ENCODE data around the gene DMRT1.
"Not testable (repeated sequence)": the region's sequence is repeated elsewhere in the genome, so short reads cannot be mapped to it uniquely, and the experiment has no call there.

Gene DMRT1

DNA sequence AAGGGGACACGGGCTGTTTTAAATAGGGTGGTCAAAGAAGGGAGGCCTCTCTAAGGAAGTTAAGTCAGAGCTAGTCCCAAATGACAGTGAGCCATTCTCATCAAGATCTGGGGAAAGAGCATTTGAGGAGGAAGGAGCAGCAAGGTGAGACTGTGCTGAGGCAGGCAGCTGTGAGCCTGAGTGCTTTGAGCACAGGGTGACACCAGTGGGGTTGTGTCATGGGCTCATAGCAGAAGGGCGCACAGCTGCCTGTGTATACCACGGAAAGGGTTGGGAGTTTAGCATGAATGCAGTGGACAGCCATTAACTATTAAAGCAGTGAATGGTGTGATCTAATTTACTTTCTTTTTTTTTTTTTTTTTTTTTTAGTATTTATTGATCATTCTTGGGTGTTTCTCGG lies 19.2 kb downstream of the DMRT1 start:
- DNase-seq (ENCODE audit: low spot score): no peak

DNA sequence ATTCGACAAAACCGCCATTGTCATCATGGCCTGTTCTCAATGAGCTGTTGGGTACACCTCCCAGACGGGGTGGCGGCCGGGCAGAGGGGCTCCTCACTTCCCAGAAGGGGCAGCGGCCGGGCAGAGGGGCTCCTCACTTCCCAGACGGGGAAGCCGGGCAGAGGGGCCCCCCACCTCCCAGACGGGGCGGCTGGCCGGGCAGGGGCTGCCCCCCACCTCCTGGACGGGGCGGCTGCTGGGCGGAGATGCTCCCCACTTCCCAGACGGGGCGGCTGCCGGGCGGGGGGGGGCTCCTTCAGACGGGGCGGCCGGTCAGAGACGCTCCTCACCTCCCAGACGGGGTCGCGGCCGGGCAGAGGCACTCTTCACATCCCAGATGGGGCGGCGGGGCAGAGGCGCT lies 20.0 kb downstream of the DMRT1 start:
- not testable (repeated sequence) for DNase-seq (ENCODE audit: low spot score)

DNA sequence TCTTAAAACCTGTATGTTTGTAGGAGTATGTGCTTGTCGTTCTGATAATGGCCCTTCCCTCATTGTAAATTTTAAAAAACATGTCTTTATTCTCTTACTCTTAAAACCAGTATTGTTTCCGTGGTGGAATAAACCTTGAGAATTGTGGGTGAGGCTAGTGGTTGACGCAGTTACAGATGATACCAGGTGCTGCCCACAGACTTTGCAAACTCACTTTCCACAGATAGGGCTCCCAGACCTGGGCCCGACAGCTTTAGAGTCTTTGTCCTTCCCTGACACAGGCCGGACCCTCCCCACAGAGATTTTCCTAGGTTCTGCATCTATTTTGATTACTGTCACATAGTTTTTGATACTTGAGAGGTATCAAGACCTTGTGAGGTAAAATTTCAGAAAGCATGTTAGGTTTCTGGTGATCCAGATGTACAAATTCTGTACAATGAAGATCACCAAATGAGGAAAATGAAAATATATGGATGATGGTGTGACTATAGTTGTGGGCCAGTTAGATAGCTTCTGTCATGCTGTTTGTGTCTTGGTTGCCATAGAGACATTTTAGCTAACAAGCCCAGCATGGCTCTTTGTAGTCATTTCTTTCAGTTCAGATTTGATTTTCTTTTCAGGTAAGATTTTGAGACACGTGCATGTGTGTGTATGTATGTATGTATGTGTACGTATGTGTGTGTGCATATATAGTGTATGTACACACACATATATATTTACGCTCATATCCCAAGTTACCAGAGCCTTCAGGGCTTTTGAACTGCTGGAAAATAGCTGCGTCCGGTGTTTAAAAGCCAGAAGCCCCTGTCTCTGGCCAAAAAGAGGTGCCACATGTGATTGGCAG lies 33.8 kb downstream of the DMRT1 start:
- no peak for DNase-seq (ENCODE audit: low spot score)

DNA sequence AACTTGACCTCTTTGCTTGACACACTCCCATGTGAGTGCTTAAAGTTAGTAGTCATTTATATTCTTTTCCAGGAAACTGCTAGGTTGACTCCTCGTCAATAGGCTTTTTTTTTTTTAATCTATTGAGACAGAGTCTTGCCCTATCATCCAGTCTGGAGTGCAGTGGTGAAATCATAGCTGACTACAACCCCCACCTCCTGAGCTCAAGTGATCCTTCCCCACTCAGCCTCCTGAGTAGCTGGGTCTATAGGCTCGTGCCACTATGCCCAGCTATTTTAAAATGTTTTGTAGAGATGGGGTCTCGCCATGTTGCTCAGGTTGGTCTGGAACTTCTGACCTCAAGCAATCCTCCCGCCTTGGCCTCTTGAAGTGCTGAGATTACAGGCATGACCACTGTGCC lies 34.9 kb downstream of the DMRT1 start:
- DNase-seq (ENCODE audit: low spot score): no peak

DNA sequence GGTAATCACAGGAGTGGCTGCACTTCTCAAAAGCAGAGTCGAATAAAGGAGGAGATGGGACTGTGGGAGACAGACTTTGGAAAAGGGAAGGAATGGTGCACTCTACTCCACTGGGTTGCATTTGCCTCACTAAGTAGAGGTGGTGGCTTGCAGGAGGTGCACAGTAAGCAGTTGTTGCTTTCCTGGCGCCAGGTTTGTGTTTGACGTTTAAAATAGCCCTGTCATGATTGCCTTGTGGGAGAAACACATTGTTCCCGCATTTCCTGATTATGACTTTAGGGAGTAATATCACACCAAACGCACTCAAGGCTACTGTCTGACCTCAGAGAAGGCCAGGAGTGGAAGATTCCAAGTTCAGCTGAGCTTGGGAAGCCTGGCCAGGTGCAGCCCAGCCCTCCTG lies 36.7 kb downstream of the DMRT1 start:
- no peak for DNase-seq (ENCODE audit: low spot score)

DNA sequence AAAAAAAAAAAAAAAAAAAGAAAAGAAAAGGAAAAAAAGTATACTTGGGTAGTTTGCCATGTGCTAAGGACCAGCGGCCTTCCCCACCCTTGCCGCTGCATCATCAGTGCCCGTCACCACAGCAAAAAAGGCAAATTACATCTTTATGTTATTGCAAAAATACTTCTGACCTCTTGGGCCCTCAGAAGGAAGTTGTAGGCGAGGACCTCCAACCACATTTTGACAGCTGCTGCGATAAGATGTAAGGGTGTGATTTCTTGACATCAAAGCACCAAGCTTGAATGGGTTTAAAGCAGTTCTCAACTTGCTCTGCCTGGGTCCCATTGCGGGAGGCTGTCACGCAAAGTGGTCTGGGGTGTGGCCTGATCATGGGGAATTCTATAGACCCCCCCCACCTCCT lies 39.2 kb downstream of the DMRT1 start:
- DNase-seq (ENCODE audit: low spot score): no peak

DNA sequence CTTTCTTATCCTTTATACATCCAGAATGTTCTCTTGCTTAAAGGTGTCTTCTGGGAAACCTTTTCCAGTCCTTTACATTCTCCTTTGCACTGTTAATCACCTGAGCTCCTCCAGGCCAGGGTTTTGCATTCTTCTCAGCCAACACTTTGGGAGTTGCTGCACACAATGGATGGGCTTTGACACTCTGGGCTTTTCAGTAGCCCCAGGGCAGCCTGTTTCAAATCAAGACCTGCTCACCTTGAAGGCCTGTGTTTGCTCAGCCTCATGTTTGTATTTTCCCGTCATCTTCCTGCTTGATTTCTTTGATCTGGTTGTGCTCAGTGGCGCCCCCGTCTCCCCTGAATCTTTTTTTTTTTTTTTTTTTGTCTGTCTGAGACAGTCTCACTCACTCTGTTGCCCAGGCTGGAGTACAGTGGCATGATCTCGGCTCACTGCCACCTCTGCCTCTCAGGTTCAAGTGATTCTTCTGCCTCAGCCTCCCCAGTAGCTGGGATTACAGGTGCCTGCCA lies 41.0 kb downstream of the DMRT1 start:
- DNase-seq (ENCODE audit: low spot score): peak; percentile 17

DNA sequence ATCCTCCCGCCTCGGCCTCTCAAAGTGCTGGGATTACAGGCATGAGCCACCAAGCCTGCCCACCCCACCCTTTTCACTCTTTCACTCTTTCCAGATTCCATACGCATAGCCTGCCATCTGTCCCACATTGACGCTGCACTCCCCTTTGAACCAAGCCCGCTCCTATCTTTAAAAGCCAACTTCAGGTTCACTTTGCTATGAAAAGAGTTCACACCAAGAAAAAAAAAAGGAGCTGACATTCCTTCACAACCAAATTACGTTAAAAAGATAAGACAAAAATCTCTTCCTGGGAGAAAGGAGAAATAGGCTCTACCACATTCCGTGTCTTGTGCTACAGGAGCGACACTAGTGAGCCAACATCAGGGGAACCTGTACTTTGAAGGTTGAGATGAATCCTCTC lies 41.5 kb downstream of the DMRT1 start:
- DNase-seq (ENCODE audit: low spot score): no peak

DNA sequence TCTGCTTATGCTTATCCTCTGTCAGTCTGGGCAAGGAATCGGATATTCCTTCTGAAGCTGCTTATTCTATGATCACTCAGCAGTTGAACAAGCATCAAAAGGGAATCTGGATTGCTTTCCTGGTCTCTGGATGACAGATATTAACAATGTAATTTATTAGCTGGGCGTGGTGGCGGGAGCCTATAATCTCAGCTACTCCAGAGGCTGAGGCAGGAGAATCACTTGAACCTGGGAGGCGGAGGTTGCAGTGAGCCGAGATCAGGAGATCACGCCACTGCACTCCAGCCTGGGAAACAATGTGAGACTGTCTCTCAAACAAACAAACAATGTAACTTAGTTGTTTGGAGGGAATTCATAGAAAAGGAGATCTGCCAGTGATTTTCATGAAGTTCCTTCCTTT lies 45.4 kb downstream of the DMRT1 start:
- DNase-seq (ENCODE audit: low spot score): no peak

DNA sequence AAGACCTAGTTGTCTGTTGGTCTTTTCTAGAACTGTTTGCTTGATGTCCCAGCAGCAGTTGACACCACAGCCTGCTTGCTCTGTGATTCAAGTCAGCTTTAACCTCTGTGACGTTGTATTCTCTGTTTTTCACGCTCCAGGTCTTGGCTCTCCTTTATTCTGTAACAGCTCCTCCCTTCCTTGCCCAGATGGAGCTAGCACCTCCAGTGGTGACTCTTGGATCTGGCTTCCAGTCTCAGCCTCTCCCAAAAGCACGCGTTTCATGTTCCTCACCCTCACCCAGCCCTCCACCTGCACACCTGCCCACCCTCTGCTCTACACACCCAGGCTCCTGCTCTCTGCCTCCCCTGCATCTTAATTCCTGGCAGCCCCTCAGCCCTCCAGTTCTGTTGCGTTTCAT lies 50.6 kb downstream of the DMRT1 start:
- DNase-seq (ENCODE audit: low spot score): no peak

DNA sequence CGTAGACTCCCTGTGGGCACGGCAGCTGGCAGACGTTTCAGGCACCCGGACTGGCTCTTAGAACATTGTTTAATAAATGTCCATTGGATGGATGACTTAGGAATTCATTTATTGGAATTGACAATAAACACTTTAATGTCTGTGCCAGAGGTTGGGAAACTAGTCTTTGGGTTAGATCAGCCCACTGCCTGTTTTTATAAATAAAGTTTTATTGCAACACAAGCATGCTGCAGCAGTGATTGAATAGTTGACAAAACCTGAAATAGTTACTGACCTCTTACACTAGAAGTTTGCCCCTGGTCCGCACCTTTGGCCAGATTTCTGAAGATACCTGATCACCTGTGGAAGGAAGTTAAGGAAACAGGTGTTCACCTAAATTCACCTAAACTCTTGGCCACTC lies 51.6 kb downstream of the DMRT1 start:
- DNase-seq (ENCODE audit: low spot score): no peak

DNA sequence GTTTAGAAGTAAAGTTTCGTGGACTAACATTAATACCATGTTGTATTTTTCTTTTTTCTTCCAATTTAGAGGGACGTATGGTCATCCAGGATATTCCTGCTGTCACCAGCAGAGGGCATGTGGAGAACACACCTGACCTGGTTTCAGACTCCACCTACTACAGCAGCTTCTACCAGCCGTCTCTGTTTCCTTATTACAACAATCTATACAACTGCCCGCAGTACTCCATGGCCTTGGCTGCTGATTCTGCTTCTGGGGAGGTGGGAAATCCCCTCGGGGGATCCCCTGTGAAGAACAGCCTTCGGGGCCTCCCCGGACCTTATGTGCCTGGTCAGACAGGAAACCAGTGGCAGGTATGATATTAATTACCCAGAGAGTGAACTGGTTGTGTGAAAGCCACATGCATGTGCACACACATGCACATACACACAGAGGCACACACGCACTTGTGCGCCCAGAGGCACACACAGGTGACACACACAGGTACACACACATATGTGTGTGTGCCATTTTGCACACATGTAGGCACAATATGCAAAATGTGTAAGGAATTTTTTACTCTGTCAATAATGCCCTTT lies 52.4 kb downstream of the DMRT1 start:
- DNase-seq (ENCODE audit: low spot score): peak; percentile 85

DNA sequence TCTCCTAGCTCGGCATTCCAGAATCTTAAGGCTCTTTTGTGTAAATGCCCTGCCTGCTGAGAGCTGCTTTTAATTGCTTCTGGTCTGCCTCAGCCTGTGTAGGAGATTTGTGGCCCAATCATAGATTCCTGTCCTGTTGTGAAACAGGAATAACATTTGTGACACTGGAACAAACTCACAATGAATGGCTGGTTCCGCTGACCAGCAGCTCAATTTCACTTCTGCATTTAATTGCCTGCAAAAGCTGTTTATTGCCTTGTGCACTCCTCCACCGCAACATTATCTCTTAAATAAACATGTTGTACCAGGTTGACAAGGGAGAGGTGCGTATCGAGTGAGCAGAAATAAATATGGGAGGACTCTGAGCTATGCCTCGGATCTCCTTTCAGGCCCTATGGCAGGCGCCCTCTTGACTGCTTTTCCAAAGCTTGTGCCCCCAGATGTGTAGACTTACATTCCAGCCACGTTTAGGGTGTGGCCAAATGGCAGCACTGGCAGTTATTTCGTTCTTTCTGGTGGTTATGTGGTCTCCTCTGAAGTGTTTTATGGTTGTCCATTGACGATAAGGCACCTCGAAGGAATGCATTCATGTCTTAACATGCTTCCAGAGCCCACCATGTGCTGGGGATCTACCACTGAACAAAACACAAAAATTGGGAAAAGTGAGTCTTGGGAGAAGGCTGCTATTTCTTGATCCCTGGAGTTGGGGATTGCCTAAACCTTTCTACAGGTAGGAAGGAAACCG lies 58.1 kb downstream of the DMRT1 start:
- DNase-seq (ENCODE audit: low spot score): peak; percentile 45

DNA sequence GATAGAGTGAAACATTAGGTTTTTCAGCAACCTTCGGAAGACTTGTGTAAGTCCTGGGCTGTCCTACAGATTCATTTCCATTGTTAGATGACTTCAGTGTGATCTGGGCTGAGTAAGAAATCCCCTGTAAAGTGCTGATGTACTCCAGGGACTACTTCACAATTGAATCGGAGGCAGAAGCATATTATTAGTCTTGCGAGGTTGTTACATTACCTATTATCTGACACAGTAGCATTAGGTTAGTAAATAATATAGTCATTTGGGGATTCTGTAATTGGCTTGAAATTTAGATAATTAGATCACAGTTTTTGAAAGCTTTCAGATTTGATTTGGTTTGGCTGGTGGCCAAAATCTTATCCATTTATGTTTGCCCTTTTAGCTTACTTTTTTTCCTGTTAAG lies 62.4 kb downstream of the DMRT1 start:
- DNase-seq (ENCODE audit: low spot score): no peak

DNA sequence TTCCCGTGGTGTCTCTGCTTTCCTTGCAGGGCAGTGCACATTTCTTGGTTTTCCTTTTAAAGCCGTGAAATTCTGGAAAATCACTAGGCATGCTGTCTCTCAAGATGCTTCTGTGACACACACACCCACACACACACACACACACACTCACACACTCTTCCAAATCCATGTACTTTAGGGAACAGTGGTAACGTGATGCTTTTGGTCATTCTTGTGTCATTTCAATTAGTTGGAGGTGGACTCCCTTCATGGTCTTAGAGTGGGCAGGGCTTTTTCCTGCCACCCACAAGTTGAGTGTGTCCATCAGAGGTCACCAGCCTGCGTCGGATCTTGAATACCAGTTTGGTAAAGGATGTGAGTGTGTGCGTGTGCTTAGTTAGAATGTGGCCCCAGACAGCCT lies 64.4 kb downstream of the DMRT1 start:
- no peak for DNase-seq (ENCODE audit: low spot score)

DNA sequence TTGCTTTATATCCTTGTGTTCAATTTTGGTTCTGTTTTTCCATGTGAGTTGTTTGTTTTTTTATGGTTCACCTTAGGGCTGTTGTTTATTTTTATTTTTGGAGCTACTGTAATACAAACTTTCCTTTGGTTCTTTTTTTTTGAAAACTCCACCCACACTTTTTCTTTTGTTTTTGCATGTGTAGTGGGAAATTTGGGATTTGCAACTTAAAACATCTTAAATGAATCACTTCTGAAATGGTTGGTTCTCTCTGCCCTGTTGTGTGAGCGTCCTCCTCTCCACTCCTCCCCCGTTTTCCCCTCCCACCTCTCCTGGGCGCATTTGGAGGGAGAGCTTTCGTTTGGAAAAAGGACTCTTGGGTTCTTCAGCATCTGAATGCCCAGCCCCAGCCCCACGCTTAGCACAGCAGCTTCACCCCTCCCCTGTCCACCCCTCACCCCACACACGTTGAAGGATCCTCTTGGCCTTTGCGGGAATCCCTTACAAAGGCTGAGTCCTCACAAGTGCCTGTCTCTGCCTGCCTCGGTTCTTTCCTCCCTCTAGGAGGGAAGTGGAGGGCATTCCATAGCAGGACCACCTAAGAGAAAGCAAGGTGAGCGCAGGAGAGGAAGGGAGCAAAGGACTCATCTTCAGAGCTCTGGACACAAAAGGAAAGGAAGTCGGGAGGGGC lies 67.2 kb downstream of the DMRT1 start:
- no peak for DNase-seq (ENCODE audit: low spot score)

DNA sequence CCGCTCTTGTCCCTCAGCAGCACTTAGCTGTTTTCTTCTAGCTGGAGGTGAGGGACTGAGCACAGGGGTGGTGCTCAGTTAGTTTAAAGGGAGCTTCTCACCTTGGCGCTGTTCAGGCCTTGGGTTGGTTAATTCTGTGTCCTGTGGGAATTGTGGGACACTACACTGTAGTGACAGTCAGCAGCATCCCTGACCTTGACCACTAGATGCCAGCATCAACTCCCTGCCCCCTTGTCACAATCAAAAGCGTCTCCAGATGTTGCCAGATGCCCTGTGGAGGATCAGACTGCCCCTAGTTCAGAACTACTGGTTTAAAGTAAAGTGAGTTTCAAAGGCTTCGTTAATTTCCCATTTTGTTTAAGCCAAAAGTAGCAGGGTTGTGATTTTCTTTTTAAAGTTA lies 69.5 kb downstream of the DMRT1 start:
- peak; percentile 23 for DNase-seq (ENCODE audit: low spot score)

DNA sequence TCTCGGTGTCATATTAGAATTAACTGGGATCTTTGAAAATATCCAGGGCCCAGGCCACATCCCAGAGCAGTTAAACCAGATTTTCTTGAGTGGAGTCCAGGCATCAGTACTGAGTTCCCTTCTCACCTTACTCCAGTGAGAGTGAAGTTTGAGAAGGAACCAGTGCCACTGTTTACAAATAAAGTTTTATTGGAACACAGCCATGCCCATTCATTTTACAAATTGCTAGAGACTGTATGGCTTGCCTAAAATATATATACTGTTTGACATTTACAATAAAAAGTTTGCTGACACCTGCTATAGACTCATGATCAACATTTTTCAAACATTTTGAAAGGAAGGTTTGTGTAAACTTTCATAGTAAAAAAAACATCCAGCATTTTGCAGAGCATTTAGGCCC lies 71.3 kb downstream of the DMRT1 start:
- no peak for DNase-seq (ENCODE audit: low spot score)

DNA sequence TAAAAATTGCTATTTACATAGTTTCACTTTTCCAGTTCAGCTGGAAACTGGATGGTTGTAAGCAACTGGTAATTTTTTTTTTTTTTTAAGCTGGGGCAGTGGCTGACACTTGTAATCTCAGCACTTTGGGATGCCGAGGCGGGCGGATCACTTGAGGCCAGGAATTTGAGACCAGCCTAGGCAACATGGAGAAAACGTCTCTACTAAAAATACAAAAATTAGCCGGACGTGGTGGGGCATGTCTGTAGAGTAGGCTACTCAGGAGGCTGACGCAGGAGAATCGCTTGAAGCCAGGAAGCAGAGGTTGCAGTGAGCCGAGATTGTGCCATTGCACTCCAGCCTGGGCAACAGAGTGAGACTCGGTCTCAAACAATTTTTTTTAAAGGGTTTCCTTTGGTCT lies 72.0 kb downstream of the DMRT1 start:
- DNase-seq (ENCODE audit: low spot score): not testable (repeated sequence)

DNA sequence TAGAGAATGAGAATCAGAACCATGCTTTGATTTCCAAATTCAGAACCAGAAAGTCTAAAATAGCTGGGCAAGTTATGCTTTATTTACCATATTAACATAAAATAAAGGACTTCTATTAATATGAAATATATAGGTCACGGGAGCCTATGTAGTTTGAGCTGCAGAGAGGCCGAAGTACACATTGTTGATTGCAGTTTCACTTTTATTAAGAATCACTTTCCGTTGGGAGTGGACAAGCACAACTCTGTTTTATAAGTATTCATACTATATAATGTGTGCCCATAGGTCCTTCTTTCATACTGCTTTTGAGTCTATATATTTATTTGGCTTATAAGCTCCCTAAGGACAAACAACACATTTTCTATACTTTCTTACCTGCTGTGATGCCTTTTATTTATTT lies 76.2 kb downstream of the DMRT1 start:
- no peak for DNase-seq (ENCODE audit: low spot score)

DNA sequence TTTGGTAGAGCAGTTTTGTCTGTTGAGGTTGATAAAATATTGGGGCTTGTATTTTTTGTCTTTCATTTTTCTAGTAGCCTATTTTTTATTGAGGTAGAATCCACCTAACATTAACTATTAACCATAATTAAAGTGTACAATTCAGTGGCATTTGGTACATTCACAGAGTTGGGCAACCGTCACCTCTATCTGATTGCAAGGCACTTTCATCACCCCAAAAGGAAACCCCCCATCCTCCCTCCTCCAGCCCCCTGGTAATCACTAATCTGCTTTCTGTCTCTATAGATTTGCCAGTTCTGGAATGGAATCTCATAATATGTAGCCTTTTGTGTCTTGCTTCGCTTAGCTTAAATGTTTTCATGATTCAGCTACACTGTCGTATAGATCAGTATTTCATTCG lies 79.4 kb downstream of the DMRT1 start:
- DNase-seq (ENCODE audit: low spot score): no peak

DNA sequence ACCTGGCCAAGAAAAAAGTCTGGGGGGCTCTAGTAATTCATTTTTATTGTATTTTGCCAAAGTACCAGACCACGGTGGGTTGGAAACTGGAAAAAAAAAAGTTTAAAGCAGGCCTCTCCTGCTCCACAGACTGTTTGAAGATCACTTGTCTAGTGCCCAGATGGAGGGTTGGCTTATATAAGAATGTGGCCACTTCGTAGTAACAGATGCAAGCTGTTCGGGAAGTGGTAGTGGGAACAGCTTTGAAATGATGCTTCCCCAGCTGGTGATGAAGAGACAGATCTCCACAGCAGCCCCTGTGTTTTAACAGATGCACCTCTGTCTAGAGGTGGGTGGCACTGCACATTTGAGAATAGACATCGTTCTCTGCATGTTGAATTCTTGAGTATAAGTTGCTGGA lies 80.7 kb downstream of the DMRT1 start:
- no peak for DNase-seq (ENCODE audit: low spot score)

DNA sequence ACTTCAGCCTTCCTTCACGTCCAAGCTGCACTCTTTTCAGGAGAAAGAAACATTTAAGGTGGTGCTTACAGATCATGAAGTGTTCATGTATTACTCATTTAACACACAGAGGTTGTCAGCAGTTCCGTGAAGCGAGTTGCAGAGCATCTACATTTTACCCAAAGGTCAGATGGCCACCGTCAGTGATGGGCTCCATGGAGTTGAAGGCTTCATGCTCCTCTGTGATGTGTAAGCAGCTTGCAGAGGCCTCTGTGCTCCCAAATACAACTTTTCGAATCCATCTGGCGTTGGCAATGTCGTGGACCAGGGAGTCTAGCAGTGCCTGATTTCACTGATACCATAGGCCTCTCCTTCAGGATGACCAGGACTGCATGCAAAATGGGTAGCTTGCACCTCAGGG lies 81.2 kb downstream of the DMRT1 start:
- no peak for DNase-seq (ENCODE audit: low spot score)

Data from NAMALWA (cell line).